Measurements from ENCODE around the gene MFSD6L.
A peak's percentile ranks its signal among the peaks of the same experiment; 100 is the strongest.

Gene MFSD6L

DNA sequence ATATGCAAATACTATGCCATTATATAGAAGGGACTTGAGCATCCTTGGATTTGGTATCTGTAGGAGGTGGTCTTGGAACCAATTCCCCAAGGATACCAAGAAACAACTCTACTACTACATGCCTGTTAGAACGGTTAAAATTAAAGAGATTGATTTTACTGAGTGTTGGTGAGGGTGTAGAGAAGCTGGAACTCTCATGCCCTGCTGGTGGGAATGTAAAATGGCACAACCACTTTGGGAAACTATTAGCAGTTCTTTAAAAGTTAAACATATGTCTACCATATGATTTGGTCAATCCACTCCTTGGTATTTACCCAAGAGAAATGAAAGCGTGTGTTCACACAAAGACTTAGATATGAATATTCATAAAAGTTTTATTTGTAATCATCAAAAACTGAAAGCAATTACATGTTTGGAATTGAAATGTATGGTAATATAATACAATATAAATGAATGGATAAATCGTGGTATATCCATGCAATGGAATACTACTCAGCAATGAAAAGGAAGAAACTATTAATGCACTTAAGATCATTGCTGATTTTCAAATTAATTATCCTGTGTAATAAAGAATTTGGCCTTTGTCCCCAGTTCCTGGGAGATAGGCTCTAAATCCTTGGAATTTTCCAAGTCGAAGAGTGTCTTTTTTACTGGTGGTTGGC lies 7.8 kb downstream of the MFSD6L start:
- no peak for DNase-seq

DNA sequence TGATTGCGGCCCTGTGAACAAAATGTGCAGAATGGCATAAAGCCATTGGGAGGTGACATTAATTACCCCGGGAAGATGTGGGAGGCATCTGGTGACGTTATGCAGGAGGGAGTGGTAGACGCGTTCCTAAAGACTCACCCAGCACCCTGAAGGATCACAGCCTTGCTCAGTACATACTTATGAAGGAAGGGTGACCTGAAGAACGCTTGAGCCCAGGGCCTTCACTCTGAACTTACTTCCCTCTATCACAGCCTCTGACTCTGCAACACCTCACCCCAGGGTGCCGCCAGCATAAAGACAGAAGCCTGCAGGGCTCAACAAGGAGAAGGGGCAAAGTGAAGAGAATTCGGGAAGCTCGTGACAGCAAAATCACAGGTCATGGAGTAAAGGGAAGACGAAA lies 9.4 kb downstream of the MFSD6L start:
- no peak for DNase-seq

DNA sequence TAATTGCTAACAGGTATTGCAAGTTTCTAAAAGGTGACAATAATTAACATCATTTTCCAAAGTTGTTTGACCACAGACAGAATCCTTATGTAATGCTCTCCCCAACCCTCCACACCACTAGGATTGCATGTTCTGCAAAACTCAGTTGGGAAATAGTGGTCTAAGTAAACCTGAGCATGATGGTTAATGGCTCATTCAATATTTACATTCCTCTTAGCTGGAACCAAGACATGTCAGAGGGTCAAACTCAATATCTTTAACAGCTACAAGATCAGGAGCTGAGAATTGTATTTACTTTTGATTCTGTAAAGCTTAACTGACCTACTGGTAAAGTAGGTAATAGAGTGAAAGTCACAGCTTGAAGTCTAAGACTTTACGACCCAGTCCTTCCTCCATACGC lies 10.2 kb downstream of the MFSD6L start:
- no peak for DNase-seq

DNA sequence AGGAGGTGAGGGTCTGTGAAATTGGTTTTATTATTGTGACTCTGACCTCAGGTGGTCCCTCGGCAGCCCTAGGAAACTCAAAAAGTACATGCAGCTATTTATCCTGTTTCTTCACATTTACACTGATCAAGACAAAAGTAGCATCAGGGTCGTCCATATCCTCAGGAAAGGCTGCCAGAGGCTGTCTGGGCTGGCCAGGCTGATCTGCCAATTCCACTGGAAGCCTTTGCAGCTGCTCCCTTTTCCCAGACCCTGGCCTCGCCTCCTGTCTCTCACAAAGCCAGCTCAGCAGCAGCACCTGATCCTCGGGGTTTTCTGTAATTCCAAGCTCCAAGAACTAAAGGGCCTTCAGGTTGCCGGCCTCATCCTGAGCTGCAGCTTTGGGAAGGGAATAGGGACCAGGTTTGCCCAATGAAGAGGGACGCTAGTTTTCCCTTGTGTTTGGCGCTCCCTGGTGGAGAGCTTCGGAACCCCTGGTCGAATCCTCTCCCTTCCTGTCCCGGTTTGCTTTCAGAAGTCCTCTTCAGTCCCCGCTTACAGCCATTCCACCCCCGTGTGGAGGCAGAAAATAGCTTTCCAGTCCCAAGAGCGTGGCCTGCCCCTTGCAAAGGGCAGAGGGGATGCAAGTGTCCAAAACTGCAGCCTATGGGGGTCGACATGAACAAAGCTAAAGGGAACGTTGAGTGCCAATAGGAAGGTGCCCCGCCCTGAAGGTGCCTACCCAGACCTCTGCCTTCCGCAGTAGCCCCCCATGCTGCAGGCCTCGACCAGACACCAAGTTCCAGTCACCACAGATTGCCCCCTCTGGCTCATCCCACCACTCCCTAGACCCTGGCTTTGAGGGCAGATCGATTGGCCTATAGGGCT lies 13.4 kb downstream of the MFSD6L start:
- DNase-seq: peak; percentile 69

DNA sequence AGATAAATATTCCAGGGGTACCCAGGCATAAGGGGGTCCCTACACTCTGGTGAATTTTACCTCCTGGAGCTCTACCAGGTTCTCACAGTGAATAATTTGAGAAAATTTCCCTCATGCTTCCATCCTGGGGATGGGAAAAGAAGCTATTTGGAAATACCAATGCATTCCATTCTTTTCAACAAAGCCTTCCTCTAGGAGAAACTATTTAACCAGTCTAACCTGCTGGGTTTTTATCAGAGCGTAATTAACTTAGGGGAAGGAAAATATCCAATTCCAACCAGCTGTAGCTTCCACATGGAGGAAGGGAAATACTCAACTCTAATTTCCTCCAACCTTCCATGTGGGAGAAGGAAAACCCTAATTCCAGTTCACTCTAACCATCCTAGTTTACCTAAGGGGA lies 17.0 kb downstream of the MFSD6L start:
- DNase-seq: no peak

DNA sequence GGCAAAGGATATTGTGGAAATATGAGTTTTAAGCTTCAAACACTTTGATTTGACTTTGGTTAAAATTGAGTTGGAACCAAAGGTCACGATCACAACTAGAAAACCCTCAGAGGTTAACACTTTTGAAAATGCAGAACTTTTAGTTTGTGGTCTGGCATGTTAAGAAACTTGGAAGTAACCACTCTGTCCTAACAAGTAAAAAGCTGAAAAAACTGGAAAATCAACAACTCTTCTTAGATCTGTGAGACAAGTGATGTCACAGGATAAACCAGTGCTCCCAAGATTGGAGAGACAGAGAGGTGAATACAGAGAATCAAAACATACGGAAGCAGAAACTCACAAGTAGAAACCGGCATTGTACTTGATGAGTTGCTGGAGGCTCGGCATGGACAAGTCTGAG lies 17.4 kb downstream of the MFSD6L start:
- no peak for DNase-seq

DNA sequence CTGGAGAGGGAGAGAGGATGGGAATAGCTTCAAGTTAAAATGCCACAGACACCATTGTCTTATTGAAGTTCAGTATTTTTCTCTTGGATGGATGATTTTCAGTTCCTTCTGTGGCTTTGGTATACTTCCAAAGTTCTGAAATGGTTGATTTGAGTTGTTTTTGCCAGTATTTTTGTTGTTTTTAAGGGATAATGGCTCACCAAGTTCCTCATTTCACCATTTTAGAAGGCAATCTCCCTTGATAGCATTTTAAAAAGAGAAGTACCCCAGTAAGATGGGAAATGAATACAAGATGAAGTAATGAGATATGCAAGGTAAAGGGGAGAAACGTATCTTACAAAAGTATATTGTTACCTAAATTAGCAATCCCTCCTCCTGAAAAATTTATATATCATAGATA lies 22.3 kb downstream of the MFSD6L start:
- DNase-seq: no peak

DNA sequence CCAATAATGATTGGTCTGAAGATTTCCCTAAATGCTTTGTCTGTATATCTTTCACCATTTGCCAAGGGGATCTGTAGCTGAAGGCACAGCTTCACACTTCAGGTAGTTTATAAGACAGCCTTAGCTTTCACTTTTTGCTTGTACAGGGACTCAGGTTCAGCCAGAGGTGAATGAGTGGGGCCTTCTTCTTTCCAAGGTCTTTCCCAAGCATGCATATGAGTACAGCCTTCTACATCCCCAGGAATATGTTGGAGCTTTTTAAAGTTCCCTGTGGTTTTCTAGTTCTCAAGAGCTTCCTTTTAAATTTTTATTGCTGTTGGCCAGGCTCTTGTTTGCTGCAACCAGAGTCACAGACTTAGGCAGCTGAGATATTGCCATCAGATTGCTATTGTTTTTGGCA lies 22.9 kb downstream of the MFSD6L start:
- DNase-seq: no peak

DNA sequence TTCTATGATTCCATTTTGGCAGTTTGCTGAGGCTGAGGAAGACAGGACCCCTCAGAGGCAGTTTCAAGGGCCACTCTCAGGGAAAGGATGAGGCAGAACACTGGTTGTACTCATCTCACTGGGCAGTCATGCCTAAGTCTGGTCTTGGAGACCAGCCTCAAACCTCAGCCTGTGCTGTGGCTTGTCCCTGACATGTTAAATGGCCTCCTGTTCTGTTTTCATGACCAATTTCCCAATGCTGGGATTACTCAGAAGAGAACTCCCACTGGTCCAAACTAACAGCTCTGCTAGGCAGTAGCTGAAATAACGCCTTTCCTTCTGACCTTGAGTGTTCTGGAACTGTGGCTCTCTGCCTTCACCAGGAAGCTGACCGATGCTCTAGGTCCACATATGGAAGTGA lies 32.4 kb downstream of the MFSD6L start:
- no peak for DNase-seq

DNA sequence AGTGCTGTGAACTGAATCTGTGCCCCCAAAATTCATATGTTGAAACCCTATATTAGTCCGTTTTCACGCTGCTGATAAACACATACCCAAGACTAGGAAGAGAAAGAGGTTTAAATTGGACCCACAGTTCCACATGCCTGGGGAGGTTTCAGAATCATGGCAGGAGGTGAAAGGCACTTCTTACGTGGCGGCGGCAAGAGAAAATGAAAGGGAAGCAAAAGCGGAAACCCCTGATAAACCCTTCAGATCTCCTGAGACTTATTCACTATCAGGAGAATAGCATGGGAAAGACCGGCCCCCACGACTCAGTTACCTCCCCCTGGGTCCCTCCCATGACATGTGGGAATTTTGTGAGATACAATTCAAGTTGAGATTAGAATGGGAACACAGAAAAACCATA lies 37.2 kb downstream of the MFSD6L start:
- no peak for DNase-seq

DNA sequence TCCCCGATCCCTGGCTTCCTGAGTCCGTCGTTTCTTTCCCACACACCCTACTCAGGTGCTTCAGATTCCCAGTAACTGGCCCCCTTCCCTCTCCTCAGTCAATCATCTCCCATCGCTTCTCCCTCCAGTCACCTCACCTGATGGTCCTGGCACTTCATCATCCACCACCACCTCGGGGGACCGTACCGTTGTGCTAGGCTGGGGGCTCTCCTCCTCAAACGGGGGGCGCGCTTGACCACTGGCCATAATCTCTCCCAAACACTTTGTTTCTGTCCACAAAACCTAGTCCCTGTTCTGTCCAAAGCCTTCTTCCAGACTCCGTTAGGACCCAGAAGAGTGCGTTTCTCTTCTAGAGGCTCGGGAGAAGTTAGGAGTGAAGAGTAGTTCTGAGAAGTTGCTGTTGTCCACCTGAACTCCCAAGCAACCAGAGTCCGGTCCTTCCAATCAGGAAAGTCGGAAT lies 41.0 kb downstream of the MFSD6L start, which contains the start of gene SPDYE4:
Gene SPDYE4 (minus strand): TSS at position 410 of the 460 bp plus-strand sequence. CDS start 164 bp downstream, at position 246.
- no peak for DNase-seq

DNA sequence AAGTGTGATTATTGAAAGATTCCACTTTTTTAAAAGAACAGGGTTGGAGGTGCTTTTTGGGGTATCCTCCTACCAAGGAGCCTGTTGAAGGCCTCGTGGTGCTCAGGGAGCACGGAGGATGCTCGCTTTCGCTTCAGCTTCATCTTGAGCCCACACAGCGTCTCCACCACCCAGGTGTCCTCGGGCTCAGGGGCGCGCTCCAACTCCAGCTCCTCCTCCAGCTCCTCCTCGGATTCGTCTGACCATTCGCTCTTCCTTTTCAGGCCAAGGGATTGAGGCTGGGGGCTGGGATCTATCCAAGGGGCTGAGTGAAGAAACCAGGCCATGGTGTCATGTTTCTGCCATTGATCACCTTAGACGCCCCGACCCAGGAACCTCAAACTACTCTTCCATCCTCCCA lies 42.0 kb downstream of the MFSD6L start:
- DNase-seq: no peak

DNA sequence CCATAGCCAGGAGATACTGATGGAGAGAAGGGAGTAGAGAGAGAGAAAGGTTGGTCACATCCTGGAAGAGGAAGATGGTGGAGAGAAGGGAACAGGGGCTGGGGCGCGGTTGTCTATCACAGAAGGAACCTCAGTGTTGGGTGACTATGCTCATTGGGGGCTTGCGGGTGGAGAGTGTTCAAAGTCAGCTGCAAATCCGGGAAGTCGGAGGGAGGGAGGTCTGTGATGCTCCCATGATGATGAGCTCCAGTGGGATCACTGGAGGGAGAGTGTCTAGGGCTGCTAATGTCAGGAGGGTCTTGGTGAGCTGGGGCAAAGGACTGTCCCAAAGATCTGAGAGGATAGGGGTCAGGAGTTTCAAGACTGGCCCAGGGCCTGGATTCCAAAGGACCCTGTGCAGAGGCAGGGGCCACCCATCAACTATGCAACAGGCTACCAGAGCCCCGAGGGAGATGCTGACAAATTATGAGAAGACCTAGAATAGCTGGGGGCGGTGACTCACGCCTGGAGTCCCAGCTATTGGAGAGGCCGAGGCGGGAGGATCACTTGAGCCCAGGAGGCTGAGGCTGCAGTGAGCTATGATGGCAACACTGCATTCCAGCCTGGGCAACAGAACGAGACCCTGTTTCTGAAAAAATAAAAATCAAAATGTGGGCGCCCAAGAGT lies 43.4 kb downstream of the MFSD6L start:
- DNase-seq: no peak

DNA sequence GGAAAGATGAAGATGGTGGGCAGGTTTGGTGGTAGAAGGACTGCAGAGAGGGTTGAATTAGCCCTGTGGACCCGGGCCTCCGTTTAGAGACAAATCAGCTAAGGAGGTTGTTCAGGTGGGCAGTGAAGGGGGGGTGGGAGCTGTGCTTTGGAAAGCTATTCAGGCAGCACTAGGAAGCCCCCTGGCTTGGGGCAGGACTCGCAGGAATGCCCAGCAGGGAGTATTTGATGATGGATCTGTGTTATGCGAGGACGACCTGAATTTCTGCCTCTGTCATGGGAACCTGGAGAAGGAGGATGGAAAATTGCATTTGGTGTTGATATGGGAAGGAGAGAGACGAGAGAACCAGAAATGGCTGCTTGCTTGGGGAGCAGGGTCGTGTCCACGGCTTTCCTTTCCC lies 44.3 kb downstream of the MFSD6L start:
- DNase-seq: no peak

DNA sequence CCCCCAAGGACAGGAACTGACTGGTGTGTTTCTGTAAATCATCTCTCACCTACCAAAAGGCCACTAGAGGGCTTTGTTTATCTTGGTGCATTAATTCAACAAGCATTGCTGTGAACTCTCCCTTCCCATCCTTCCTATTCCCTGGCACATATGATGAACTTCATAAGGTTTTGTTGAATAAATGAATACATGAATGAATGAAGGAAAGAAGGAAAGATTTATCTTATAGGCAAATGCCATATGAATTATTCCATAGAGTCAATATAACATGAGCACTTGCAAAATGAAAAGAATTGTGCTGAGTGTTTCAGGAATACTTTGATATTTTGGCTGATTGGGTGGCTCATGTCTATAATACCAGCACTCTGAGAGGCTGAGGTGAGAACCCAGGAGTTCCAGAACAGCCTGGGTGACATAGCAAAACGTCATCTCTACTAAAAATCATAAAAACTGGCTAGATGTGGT lies 45.2 kb downstream of the MFSD6L start:
- DNase-seq: peak; percentile 43

DNA sequence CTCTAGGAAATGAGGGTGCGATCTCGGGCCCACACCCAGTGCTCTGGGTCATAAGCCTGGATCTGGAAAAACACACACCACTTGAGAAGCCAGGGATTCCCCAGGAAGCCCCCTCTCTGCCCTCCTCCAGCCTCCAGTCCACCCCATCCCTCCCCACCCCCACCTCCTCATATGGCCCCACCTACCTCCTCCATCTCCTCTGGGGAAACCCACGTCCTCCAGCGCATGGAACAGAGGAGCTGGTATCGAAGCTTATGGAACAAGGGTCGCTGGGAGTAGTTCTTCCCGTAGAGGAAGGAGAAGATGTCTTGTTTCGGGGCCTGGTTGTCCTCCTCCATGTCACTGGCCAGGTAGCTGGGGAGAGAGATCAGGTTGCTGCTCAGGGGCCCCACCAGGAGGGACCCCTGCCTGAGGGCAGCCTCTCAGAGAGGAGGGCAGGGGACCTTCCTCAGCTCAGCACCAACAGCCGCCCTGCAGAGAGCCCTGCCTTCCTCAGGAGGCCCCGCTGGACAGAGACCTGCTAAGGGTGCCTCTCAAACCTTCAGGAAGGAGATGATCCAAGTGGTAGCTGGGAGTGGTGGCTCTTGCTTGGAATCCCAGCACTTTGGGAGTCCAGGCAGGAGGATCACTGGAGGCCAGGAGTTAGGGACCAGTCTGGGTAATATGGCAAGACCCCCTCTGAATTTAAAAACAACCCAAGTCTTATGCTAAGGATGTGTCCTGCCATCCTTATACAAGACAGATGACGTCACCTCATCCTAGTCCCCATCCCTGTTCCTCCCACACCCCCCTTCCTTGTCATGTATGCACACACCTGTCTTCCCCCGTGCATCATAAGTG lies 45.8 kb downstream of the MFSD6L start:
- DNase-seq: no peak

DNA sequence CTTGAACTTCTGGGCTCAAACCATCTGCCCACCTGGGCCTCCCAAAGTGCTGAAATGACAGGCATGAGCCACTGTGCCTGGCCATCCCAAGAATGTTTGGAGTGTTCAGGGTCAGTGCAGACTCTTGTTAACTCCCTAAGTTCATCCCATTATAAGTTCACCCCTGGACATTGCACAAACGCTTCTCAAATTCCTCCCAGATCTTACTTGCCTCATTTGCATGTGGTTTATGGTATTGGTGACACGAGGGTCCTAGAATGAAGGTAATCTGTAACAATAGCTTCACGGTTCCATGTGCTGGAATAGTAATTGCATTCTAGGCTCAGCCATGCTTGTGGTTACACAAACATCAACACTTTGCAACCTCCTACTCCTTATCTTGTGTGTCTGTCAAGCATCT lies 49.5 kb downstream of the MFSD6L start:
- DNase-seq: no peak

DNA sequence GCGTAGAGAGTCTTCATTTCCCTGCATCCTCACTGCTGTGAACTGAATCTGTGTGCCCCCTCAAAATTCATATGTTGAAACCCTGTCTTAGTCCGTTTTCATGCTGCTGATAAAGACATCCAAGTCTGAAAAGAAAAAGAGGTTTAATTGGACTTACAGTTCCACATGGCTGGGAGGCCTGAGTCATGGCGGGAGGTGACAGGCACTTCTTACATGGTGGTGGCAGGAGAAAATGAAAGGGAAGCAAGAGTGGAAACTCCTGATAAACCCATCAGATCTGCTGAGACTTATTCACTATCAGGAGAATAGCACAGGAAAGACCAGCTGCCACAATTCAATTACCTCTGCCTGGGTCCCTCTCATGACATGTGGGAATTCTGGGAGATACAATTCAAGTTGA lies 51.4 kb downstream of the MFSD6L start:
- no peak for DNase-seq

All from hematopoietic multipotent progenitor cell treated with erythropoietin and hydrocortisone succinate and interleukin-3 and kit ligand, for 8 days (in vitro differentiated cells).